DND-41 (cell line): ENCODE measurements around the gene CPE.

Source experiments
- ATAC-seq: fragments of 200-7000 bp; cut with Tn5 transposase; 3 replicates; pipeline ENCODE4 v1.9.1; 2021; ENCODE audit warnings: low read depth; ENCODE audit not compliant: insufficient read depth
- DNase-seq: peaks from one replicate; pipeline ENCODE4 v3.0.0-alpha.2; 2020
- H2AFZ ChIP-seq: 2 replicates; pipeline ENCODE4 v1.6.0; 2012; ENCODE audit warnings: low read depth, low read length
- H3K27ac ChIP-seq: 2 replicates; pipeline ENCODE4 v1.5.1; 2012; ENCODE audit warnings: low read length, inconsistent platforms
- H3K27me3 ChIP-seq: fragments of 200-600 bp; sonication (generic); 2 replicates; pipeline ENCODE4 v1.6.0; 2012; ENCODE audit warnings: low read length, mild to moderate bottlenecking, inconsistent platforms; ENCODE audit not compliant: insufficient read depth, poor library complexity
- H3K36me3 ChIP-seq: 2 replicates; pipeline ENCODE4 v1.5.1; 2012; ENCODE audit warnings: low read length, inconsistent platforms; ENCODE audit not compliant: insufficient read depth
- H3K4me1 ChIP-seq: 2 replicates; pipeline ENCODE4 v1.5.1; 2012; ENCODE audit warnings: mild to moderate bottlenecking, low read length; ENCODE audit not compliant: insufficient read depth
- H3K4me2 ChIP-seq: 2 replicates; pipeline ENCODE4 v1.6.0; 2012; ENCODE audit warnings: mild to moderate bottlenecking, moderate library complexity, low read length, inconsistent platforms; ENCODE audit not compliant: insufficient read depth
- H3K4me3 ChIP-seq, 2 experiments: fragments of 200-600 bp in 1 of 2; shearing (Covaris generic) in 1 of 2; 2 replicates each; pipeline ENCODE4 v1.5.1; 2012 to 2016; ENCODE audit warnings: inconsistent platforms in 2 of 2, low read length in 2 of 2, mild to moderate bottlenecking in 2 of 2, low read depth in 1 of 2, moderate library complexity in 1 of 2
- H3K79me2 ChIP-seq: 2 replicates; pipeline ENCODE4 v1.6.0; 2012; ENCODE audit warnings: low read length, inconsistent platforms; ENCODE audit not compliant: insufficient read depth
- H3K9ac ChIP-seq: 2 replicates; pipeline ENCODE4 v1.6.0; 2012; ENCODE audit warnings: low read depth, mild to moderate bottlenecking, inconsistent platforms, low read length, moderate library complexity
- H3K9me3 ChIP-seq: 2 replicates; pipeline ENCODE4 v1.5.1; 2012; ENCODE audit warnings: low read length, moderate library complexity, mild to moderate bottlenecking, inconsistent platforms; ENCODE audit not compliant: insufficient read depth, severe bottlenecking
- H4K20me1 ChIP-seq: 2 replicates; pipeline ENCODE4 v1.6.0; 2012; ENCODE audit warnings: low read length; ENCODE audit not compliant: insufficient read depth
- CTCF ChIP-seq: IDR thresholded peaks from 2 replicates; pipeline ENCODE4 v1.5.1; 2012; ENCODE audit warnings: borderline replicate concordance, low read length, moderate library complexity, mild to moderate bottlenecking; ENCODE audit not compliant: poor library complexity, severe bottlenecking; ENCODE audit errors: extremely low read depth
- EZH2 ChIP-seq: IDR thresholded peaks from 3 replicates; pipeline ENCODE4 v1.6.1; 2012; ENCODE audit warnings: borderline replicate concordance, low read depth, mild to moderate bottlenecking, moderate library complexity, low read length, inconsistent platforms; ENCODE audit not compliant: severe bottlenecking

Gene CPE

DNA sequence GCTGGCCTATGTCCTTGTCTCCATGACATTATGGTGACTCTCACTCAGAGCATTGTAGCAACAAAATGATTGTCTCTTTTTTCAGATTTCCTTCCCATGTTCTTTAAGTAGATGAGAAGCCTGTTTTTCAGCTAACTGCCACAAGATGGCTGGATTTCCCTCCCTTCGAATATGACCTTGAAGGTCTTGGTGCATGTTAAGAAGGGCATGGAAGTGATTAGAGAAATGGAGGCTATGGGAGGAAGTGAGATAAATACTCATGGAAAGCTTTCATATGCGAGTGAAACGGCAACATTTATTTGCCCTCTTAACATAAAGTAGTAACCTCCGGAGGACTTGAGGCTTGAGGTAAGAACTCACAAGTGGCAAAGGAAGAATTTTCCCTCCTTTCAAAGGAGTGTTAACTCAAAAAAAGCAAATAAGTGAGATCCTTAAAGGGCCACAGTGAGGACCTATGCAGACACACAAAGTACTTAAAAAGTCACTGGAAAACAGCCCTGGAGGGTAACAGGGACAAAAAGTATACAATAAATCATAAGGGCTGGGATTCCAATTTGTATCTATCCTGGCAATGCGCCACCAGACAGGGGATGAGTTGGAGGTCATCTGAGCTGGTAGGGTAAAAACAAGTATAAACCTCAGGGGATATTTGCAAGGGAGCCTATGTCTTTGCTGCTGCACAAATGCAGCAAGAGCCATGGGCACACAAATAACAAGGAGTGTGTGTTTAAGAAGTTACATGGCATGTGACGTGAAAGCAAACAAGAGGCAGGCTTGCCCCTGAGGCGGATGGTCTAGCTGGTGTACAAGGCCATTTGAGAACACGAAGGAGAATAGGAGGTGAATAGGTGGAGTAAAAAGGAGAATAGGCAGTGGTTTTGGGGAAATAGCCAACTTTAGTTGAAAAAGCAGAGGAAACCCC lies 96.2 kb downstream of the CPE start:
- no peak for ATAC-seq
- Histone ChIP-seq H3K79me2 (no peaks in the 10 kb centered on the region), H3K9me3 (peaks cover 44% of the 10 kb centered on the region), H3K36me3 (no peaks in the 10 kb centered on the region), H2AFZ (no peak overlapping the region), H3K4me2 (no peak overlapping the region), H3K4me3 (no peak overlapping the region), H3K4me1 (no peaks in the 10 kb centered on the region), H3K27me3 (no peaks in the 10 kb centered on the region), H3K27ac (no peak overlapping the region), H3K9ac (no peak overlapping the region), H4K20me1 (no peaks in the 10 kb centered on the region)
- TF ChIP-seq CTCF: no peak
- DNase-seq: no peak

DNA sequence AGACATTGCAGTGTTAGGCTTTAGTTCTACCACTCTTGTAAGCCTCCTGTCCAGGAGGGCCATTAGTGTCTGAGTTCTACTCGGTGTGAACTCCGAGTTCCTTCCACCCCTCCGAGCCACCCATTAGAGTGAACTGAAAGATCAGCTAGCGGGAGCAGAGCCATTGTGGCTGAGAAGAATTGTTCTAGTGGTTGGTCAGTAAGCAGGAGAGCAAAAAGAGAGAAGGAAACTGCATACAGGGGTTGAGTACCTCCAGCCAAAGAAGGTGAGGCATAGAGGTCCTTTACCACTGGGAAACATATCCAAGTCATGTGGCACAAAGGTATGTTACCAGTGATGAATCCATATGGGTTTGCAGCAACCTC lies 96.9 kb downstream of the CPE start:
- no peak for DNase-seq
- ATAC-seq: no peak

DNA sequence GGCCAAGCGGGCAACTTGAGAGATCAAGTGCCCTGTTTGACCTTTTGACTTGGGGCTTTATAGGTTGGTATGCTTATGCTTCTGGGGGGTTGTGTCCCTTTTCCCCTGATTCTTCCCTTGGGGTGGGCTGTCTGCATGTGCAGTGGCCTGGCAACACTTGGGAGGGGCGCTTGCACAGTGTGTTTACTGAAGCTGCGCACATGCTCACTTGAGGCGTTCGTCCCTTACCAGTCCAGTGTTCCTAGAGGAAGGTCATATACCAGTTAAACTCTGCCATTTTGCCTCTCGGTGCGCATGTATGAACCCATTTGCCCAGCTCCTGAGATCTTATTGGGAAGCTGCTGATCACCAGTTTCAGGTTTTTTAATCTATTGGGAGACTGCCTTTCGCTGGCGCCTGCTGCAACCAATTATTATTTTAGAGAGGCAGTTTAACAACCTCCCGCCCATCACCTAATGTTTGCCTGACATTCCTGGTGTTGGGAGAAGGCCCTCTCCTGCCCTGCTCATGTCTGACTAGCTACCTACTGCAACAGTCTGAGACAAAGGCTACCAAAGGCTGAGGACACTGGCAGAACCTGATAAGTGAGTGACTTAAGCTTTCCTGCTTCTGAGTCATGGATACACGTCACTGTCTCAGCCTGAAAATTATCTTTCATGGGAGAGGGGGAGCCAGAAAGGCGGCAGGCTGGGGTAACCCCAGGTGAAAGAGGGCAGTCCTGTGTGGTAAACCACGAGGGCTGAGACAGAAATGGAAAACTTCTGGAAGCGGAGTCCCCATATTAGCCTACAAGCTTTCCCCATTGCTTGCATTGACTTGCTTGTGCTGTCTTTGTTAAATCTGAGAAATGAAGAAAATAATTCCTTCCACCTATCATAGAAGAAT lies 97.6 kb downstream of the CPE start:
- TF ChIP-seq CTCF (no peak), EZH2 (no peak)
- Histone ChIP-seq H3K27ac (no peak overlapping the region), H3K27me3 (no peaks in the 10 kb centered on the region), H2AFZ (no peak overlapping the region), H3K4me1 (no peaks in the 10 kb centered on the region), H3K36me3 (no peaks in the 10 kb centered on the region), H3K9me3 (peaks cover 33% of the 10 kb centered on the region), H3K9ac (no peak overlapping the region), H3K79me2 (no peaks in the 10 kb centered on the region), H3K4me2 (no peak overlapping the region), H4K20me1 (no peaks in the 10 kb centered on the region), H3K4me3 (no peak overlapping the region)
- no peak for DNase-seq
- ATAC-seq: no peak

More for the DNA sequence above, 96.9 kb downstream of the CPE start:
- Histone ChIP-seq H3K79me2 (no peaks in the 10 kb centered on the region), H3K4me3 (no peak overlapping the region), H3K4me1 (no peaks in the 10 kb centered on the region), H2AFZ (no peak overlapping the region), H3K9ac (no peak overlapping the region), H3K9me3 (peaks cover 38% of the 10 kb centered on the region), H3K4me2 (no peak overlapping the region), H3K36me3 (no peaks in the 10 kb centered on the region), H4K20me1 (no peaks in the 10 kb centered on the region), H3K27ac (no peak overlapping the region), H3K27me3 (no peaks in the 10 kb centered on the region)
- TF ChIP-seq CTCF (no peak), EZH2 (no peak)
